OCI-LY3 (cell line): Measurements from ENCODE around the gene ETV6.

Source experiments
- H2AFZ ChIP-seq: fragments of 200-600, 300-600 bp; shearing (Covaris generic); 2 replicates; pipeline ENCODE4 v1.6.0; 2014; ENCODE audit warnings: antibody characterized with exemption, low read depth, low read length
- H3K27ac ChIP-seq: fragments of 200-600, 300-600 bp; sonication (generic); 2 replicates; pipeline ENCODE4 v1.5.1; 2014; ENCODE audit warnings: mild to moderate bottlenecking, low read length, moderate library complexity, mixed read lengths
- H3K27me3 ChIP-seq: fragments of 200-600, 300-600 bp; sonication (generic); 2 replicates; pipeline ENCODE4 v1.6.1; 2014; ENCODE audit warnings: low read depth, low read length, mixed read lengths
- H3K36me3 ChIP-seq: fragments of 200-600, 300-600 bp; sonication (generic); replicated peaks from 2 replicates; pipeline ENCODE3; 2014; ENCODE audit warnings: low read depth, low read length, mixed read lengths
- H3K4me1 ChIP-seq: fragments of 300-600, 200-600 bp; sonication (generic); 2 replicates; pipeline ENCODE4 v1.6.1; 2014; ENCODE audit warnings: low read length, mixed read lengths
- H3K4me2 ChIP-seq: fragments of 200-600, 300-600 bp; sonication (generic); 2 replicates; pipeline ENCODE4 v1.6.1; 2014; ENCODE audit warnings: low read length, mixed read lengths
- H3K4me3 ChIP-seq: fragments of 300-600, 200-600 bp; sonication (generic); 2 replicates; pipeline ENCODE4 v1.5.1; 2014; ENCODE audit warnings: antibody characterized with exemption, mild to moderate bottlenecking, low read length, moderate library complexity
- H3K79me2 ChIP-seq: fragments of 300-600, 200-600 bp; shearing (Covaris generic); 2 replicates; pipeline ENCODE4 v1.6.1; 2014; ENCODE audit warnings: mild to moderate bottlenecking, low read length, mixed read lengths
- H3K9ac ChIP-seq: fragments of 300-600, 200-600 bp; shearing (Covaris generic); 2 replicates; pipeline ENCODE4 v1.6.0; 2014; ENCODE audit warnings: mild to moderate bottlenecking, low read length, moderate library complexity
- H3K9me3 ChIP-seq: fragments of 200-600, 300-600 bp; shearing (Covaris generic); 2 replicates; pipeline ENCODE4 v1.6.1; 2014; ENCODE audit warnings: low read length, mixed read lengths; ENCODE audit not compliant: insufficient read depth
- H4K20me1 ChIP-seq: fragments of 200-600, 300-600 bp; sonication (generic); 2 replicates; pipeline ENCODE4 v1.6.1; 2016; ENCODE audit warnings: low read length, mixed read lengths; ENCODE audit not compliant: insufficient read depth
- EZH2phosphoT487 ChIP-seq: fragments of 200-600 bp; shearing (Covaris generic); IDR thresholded peaks from 2 replicates; pipeline ENCODE4 v1.6.1; 2018; ENCODE audit warnings: antibody characterized with exemption, mixed run types, low read depth
- TF ChIP-seq, protein P1 (sequence below): fragments of 200-600, 300-600 bp; sonication (generic); IDR thresholded peaks from 2 replicates; pipeline ENCODE4 v1.5.1; 2014; ENCODE audit warnings: antibody characterized with exemption, low read length, low read depth

The ETV6 gene

GRCh38 chr12:11729008-11729407 is 79.5 kb downstream of the ETV6 start:
- H3K4me1 ChIP-seq: peaks cover 99% of the 10 kb centered on the region
- TF ChIP-seq EZH2phosphoT487: no peak
- TF ChIP-seq, protein P1, sequence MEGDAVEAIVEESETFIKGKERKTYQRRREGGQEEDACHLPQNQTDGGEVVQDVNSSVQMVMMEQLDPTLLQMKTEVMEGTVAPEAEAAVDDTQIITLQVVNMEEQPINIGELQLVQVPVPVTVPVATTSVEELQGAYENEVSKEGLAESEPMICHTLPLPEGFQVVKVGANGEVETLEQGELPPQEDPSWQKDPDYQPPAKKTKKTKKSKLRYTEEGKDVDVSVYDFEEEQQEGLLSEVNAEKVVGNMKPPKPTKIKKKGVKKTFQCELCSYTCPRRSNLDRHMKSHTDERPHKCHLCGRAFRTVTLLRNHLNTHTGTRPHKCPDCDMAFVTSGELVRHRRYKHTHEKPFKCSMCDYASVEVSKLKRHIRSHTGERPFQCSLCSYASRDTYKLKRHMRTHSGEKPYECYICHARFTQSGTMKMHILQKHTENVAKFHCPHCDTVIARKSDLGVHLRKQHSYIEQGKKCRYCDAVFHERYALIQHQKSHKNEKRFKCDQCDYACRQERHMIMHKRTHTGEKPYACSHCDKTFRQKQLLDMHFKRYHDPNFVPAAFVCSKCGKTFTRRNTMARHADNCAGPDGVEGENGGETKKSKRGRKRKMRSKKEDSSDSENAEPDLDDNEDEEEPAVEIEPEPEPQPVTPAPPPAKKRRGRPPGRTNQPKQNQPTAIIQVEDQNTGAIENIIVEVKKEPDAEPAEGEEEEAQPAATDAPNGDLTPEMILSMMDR: no peak
- peak overlapping the region; percentile 84 for H3K4me2 ChIP-seq
- H3K9ac ChIP-seq: peak overlapping the region; percentile 92
- H3K79me2 ChIP-seq: peaks cover 69% of the 10 kb centered on the region
- peaks cover 9% of the 10 kb centered on the region; the same call in 1 of the 2 replicates for H4K20me1 ChIP-seq
- H3K9me3 ChIP-seq: no peaks in the 10 kb centered on the region
- H3K27me3 ChIP-seq: no peaks in the 10 kb centered on the region
- H3K27ac ChIP-seq: peak overlapping the region; percentile 94
- peak overlapping the region; percentile 2; the same call in 1 of the 2 replicates for H3K4me3 ChIP-seq
- H2AFZ ChIP-seq: no peak overlapping the region
- H3K36me3 ChIP-seq: peaks cover 7% of the 10 kb centered on the region

GRCh38 chr12:11729439-11730150 is 80.1 kb downstream of the ETV6 start:
- TF ChIP-seq EZH2phosphoT487: no peak
- TF ChIP-seq, protein P1: no peak

DNA sequence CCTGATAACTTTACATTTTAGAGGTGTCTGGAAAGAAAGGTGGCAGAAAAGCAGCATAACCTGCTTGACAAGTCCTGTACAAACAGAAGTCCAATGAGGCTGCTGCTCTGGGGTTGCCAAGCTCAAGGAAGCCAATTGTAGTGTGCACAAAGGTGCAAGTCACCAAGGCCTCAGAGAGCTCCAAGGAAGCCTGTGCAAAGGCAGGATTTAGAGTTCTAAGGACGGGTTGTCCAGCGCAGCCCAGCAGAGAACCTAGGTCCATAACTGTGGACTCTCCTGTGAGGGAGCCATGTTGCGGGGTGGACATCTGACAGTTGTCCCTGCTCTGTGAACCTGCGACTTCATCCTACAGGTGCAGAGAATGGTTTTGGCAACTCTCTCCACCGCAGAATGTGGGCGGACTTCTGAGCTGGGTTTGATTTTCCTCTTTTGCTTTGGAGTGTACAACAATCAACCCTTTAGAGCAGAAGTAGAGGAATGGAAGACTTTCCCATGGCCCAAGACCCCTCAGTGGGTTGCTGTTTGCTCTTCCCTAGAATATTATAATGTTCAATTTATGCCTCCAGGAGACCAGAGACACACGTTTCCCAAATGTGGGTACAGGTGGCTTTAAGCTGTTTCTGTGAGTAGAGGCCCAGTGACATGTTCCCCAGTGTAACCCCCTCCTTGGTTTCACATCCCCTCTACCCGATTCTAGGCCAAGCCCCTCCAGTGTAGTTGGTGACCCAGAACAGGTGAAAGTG is 81.0 kb downstream of the ETV6 start:
- H3K4me3 ChIP-seq: peak overlapping the region; percentile 67
- H3K27ac ChIP-seq: peak overlapping the region; percentile 94
- H3K9ac ChIP-seq: peak overlapping the region; percentile 92
- no peak for TF ChIP-seq EZH2phosphoT487
- TF ChIP-seq, protein P1: no peak
- H3K9me3 ChIP-seq: no peaks in the 10 kb centered on the region
- H3K27me3 ChIP-seq: no peaks in the 10 kb centered on the region
- H3K4me1 ChIP-seq: peaks cover 99% of the 10 kb centered on the region
- H3K79me2 ChIP-seq: peaks cover 66% of the 10 kb centered on the region
- H2AFZ ChIP-seq: no peak overlapping the region
- H4K20me1 ChIP-seq: no peaks in the 10 kb centered on the region
- H3K36me3 ChIP-seq: peaks cover 7% of the 10 kb centered on the region
- H3K4me2 ChIP-seq: peak overlapping the region; percentile 84

More at GRCh38 chr12:11729439-11730150, 80.1 kb downstream of the ETV6 start:
- Histone ChIP-seq H3K4me2 (peak overlapping the region; percentile 84), H2AFZ (no peak overlapping the region), H3K9ac (peak overlapping the region; percentile 92), H3K27ac (peak overlapping the region; percentile 94), H3K9me3 (no peaks in the 10 kb centered on the region), H3K79me2 (peaks cover 68% of the 10 kb centered on the region), H4K20me1 (0 out of 2 replicates have a peak, but pooled peaks cover 5% of the 10 kb centered on the region), H3K4me1 (peaks cover 99% of the 10 kb centered on the region), H3K36me3 (peaks cover 7% of the 10 kb centered on the region), H3K4me3 (peak overlapping the region; percentile 23; the same call in 1 of the 2 replicates), H3K27me3 (no peaks in the 10 kb centered on the region)

DNA sequence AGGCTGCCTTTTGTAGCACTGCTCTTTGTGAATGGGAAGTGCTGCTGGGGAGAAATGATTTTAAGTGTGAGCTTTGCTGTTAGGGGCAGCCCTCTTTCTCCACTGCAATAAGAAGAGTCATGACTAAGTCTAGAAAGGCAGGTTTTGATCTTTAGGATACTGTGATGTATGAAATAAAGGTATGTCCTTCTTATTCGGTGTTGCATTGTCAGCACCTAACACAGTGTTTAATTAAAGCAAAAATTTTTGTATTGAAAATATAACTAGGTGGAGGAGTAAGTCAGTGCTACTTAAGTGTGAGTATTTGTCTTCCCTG is 81.5 kb downstream of the ETV6 start:
- H3K9me3 ChIP-seq: no peaks in the 10 kb centered on the region
- H3K4me2 ChIP-seq: peak overlapping the region; percentile 84
- H3K36me3 ChIP-seq: peaks cover 5% of the 10 kb centered on the region
- H3K4me3 ChIP-seq: peak overlapping the region; percentile 67
- TF ChIP-seq EZH2phosphoT487: no peak
- TF ChIP-seq, protein P1: no peak
- peak overlapping the region; percentile 94 for H3K27ac ChIP-seq
- H4K20me1 ChIP-seq: no peaks in the 10 kb centered on the region
- H3K27me3 ChIP-seq: no peaks in the 10 kb centered on the region
- peak overlapping the region; percentile 92 for H3K9ac ChIP-seq
- H3K79me2 ChIP-seq: peaks cover 66% of the 10 kb centered on the region
- H3K4me1 ChIP-seq: peaks cover 99% of the 10 kb centered on the region
- H2AFZ ChIP-seq: no peak overlapping the region
